ENCODE results near the gene CPSF4.

DNA sequence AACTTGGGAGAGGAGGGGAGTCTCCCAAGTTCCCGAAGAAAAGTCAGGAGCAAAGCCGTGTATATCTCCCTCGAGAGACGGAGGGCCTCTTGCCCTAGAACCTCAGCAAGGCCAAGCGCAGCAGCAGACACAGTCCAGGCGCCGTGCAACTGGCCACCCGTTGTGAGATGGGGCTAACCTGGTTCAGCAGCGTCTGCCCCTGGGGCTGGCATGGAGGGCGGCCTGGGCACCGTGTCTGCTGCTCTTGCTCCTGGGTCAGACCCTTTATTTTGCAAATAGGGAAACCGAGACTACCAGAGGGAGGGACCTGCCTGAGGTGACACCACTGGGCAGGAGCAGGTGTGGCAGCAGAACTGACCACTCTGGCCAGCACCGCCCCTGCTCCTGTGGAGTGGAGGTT, 13.8 kb downstream of the CPSF4 start:
- TF ChIP-seq, protein P1, sequence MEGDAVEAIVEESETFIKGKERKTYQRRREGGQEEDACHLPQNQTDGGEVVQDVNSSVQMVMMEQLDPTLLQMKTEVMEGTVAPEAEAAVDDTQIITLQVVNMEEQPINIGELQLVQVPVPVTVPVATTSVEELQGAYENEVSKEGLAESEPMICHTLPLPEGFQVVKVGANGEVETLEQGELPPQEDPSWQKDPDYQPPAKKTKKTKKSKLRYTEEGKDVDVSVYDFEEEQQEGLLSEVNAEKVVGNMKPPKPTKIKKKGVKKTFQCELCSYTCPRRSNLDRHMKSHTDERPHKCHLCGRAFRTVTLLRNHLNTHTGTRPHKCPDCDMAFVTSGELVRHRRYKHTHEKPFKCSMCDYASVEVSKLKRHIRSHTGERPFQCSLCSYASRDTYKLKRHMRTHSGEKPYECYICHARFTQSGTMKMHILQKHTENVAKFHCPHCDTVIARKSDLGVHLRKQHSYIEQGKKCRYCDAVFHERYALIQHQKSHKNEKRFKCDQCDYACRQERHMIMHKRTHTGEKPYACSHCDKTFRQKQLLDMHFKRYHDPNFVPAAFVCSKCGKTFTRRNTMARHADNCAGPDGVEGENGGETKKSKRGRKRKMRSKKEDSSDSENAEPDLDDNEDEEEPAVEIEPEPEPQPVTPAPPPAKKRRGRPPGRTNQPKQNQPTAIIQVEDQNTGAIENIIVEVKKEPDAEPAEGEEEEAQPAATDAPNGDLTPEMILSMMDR (IDR thresholded peaks at IDR 0.05) = no peak
- TF ChIP-seq POLR2AphosphoS5 (IDR thresholded peaks at IDR 0.05) = no peak
